Measurements from ENCODE around the gene ARRDC3. TPM values are rescaled to one million over a fixed set of nuclear protein-coding genes. Genes with fewer than 3 reads are reported as not detected.
"Not testable (repeated sequence)": the region's sequence is repeated elsewhere in the genome, so short reads cannot be mapped to it uniquely, and the experiment has no call there.

Gene ARRDC3
- total RNA-seq, 1 experiment from 2014 or later: 33.4 TPM

DNA sequence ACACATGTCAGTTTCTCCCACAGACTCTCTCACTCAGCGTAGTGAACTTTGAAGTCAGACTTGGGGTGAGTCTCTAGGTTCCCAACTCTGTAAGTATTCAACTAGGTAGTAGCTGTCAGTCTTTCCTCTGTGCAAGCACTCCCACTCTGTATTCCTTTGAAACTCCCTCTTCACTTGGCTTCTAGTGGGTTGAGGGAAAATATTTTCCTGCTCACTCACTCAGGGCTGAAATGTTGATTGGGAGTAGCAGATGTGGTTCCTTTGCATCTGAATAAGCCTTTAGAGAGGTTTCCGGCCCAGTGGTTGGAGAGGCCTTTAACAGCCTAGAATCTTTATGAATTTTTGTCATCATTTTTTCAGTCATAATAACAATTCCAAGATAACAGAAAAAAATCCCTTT, 18.1 kb upstream of the ARRDC3 start:
- Histone ChIP-seq H3K4me1 (no peaks in the 10 kb centered on the region), H3K36me3 (no peaks in the 10 kb centered on the region), H3K9me3 (replicated peaks) (no peaks in the 10 kb centered on the region), H3K27me3 (no peaks in the 10 kb centered on the region), H3K4me3 (no peak overlapping the region), H3K27ac (no peak overlapping the region)
- DNase-seq: no peak

DNA sequence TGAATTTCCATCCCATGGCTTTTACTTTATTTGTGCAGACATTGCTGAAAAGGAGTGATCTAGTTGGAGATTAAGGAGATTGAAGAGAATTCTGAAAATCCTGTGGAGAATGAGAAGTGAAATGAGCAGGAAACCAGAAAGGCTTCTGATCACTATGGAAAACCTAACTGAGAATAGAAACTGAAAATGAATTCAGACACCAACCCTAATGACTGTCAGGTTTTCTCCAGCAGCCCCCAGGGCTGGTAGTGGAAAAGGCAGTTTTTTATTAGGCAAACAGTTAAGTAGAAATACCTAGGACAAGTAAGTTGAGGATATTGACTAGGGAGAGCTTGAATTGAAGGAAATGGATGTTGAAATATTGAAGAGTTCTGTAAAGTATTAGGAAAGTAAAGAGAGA, 14.7 kb upstream of the ARRDC3 start:
- no peaks in the 10 kb centered on the region for H3K27me3 ChIP-seq
- no peaks in the 10 kb centered on the region for H3K4me1 ChIP-seq
- H3K4me3 ChIP-seq: no peak overlapping the region
- H3K27ac ChIP-seq: no peak overlapping the region
- DNase-seq: no peak
- no peaks in the 10 kb centered on the region for H3K9me3 ChIP-seq (replicated peaks)
- H3K36me3 ChIP-seq: no peaks in the 10 kb centered on the region

DNA sequence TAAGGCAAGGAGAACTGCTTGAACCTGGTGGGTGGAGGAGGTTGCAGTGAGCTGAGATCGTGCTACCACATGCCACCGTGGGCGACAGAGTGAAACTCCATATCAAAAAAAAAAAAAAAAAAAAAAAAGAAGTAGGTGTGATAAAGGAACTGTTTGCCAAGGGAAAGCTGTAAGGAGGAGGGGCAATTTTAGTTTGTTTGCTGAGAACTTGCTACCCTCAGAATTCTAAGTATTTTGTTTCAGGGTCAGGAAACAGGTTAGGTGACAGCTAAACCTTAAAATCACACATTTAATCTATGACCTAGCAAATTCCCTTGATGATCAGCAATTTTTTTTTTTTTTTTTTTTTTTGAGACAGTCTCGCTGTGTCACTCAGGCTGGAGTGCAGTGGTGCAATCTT, 7.2 kb upstream of the ARRDC3 start:
- no peaks in the 10 kb centered on the region for H3K9me3 ChIP-seq (replicated peaks)
- no peak overlapping the region for H3K27ac ChIP-seq
- H3K4me1 ChIP-seq: no peaks in the 10 kb centered on the region
- H3K4me3 ChIP-seq: no peak overlapping the region
- H3K27me3 ChIP-seq: no peaks in the 10 kb centered on the region
- DNase-seq: no peak
- H3K36me3 ChIP-seq: no peaks in the 10 kb centered on the region

DNA sequence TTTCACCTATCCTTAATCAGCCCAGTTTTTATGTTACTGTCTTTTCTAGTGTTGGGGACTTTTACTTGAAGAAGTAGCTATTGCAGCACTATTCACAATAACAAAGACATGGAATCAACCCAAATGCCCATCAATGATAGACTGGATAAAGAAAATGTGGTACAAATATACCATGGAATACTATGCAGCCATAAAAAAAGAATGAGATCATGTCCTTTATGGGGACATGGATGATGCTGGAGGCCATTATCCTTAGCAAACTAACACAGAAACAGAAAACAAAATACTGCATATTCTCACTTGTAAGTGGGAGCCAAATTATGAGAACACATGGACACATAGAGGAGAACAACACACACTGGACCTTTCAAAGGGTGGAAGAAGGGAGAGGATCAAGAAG, 6.4 kb upstream of the ARRDC3 start:
- DNase-seq, H3K4me1 ChIP-seq: not testable (repeated sequence)

DNA sequence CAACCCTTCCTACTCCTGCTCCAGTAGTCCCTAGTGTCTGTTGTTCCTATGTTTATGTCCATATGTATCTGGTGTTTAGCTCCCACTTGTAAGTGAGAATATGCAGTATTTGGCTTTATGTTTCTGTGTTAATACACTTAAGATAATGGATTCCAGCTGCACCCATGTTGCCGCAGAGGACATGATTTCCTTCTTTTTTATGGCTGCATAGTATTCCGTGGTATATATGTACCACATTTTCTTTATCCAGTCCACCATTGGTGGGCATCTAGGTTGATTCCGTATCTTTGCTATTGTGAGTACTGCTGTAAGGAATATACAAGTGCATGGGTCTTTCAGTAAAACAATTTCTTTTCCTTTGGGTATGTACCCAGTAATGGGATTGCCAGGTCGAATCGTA, 5.2 kb upstream of the ARRDC3 start:
- Histone ChIP-seq H3K36me3 (no peaks in the 10 kb centered on the region), H3K27me3 (no peaks in the 10 kb centered on the region), H3K27ac (no peak overlapping the region), H3K4me1 (no peaks in the 10 kb centered on the region), H3K4me3 (no peak overlapping the region), H3K9me3 (replicated peaks) (no peaks in the 10 kb centered on the region)
- DNase-seq: no peak

More for the DNA sequence above, 6.4 kb upstream of the ARRDC3 start:
- H3K27me3 ChIP-seq; H3K36me3 ChIP-seq; H3K4me3 ChIP-seq; H3K27ac ChIP-seq; H3K9me3 ChIP-seq (replicated peaks): not testable (repeated sequence)

DNA sequence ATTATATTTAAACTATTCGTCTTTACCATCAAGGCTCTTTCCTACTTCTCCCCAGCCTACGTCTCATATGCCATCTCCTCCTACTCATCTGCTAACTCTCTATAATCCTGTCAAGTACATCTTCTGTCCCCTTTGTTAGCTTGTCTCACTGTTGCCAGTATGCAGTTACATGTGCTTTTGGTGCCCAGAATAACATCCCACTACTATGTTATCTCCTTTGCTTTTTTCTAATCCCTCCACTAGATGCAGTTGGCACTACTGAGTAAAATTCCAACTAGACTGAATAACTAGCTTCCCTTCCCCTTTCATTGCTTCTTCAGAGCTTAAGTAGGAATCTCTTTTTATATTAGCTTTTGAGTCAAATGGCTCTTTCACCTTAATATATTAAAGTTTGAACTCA, 3.0 kb upstream of the ARRDC3 start:
- no peak overlapping the region for H3K27ac ChIP-seq
- no peak overlapping the region for H3K4me3 ChIP-seq
- no peaks in the 10 kb centered on the region for H3K27me3 ChIP-seq
- DNase-seq: no peak
- no peaks in the 10 kb centered on the region for H3K36me3 ChIP-seq
- H3K9me3 ChIP-seq (replicated peaks): no peaks in the 10 kb centered on the region
- no peaks in the 10 kb centered on the region for H3K4me1 ChIP-seq

DNA sequence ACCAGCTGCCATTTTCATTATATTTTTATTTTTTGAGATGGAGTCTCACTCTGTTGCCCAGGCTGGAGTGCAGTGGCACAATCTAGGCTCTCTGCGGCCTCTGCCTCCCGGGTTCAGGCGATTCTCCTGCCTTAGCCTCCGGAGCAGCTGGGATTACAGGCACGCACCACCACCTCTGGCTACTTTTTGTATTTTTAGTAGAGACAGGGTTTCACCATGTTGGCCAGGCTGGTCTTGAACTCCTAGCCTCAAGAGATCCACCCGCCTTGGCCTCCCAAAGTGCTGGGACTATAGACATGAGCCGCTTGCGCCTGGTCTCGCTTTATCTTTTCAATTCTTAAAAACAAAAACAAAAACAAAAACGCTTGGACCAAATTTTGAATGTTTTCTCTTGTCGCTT, 2.5 kb upstream of the ARRDC3 start:
- not testable (repeated sequence) for DNase-seq; H3K27ac ChIP-seq; H3K9me3 ChIP-seq (replicated peaks); H3K27me3 ChIP-seq; H3K4me1 ChIP-seq; H3K36me3 ChIP-seq; H3K4me3 ChIP-seq

DNA sequence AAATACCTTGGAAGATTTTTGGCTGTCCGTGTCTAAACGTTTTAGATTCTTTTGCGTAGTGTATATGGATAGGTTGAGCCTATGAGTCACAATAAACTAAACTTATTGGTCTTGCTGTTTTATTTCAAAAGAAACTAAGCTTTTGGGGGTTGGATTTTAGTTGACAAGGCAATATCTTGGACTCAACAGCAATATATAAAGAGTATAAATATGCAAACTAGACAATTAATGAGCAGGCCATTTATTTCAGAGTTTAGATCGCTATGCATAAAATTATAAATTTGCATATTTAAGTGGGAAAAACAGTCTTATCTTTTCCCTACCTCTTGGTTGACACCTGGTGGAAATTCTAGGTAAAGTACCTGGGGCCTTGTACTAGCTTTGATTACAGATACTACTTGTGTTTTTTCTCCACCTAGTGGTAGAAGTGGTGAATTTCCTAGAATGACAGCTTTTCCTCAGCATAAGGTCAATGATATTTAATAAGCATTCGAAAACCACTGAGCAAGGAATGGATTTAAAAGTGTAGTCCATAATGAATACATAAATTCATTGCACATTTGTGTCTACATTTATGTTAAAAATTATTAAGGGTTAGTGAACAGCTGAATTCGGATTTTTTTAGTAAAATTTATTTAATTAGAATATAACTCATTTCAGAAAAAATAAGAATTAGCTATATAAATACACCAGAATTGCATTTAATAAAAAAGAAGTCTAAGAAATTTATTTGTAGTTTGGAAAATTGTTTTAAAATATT, 1.7 kb upstream of the ARRDC3 start:
- no peaks in the 10 kb centered on the region for H3K36me3 ChIP-seq
- no peaks in the 10 kb centered on the region for H3K27me3 ChIP-seq
- no peak overlapping the region; the same call in 1 of the 2 replicates for H3K27ac ChIP-seq
- H3K4me1 ChIP-seq: no peaks in the 10 kb centered on the region
- no peaks in the 10 kb centered on the region for H3K9me3 ChIP-seq (replicated peaks)
- H3K4me3 ChIP-seq: peak overlapping the region; percentile 81
- DNase-seq: peak; percentile 66 to 92

DNA sequence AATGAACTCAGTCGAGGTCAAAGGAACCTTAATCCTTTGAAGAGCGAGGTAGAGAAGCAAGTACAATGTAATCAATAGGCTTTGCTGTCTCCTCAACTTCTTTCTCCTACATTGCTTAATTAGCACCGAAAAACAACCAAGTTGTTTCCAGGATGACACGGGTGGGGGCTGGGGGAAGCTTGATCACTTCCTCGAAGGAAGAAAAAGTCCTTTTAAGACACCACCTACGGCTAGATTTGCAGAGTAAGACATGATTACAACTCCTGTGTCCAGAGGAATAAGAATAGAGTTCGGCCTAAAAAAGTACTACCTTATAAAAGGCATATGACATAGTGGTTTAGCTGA, 811 bp upstream of the ARRDC3 start:
- Histone ChIP-seq H3K27me3 (no peaks in the 10 kb centered on the region), H3K36me3 (no peaks in the 10 kb centered on the region), H3K27ac (peak overlapping the region; percentile 28; the same call in 1 of the 2 replicates), H3K9me3 (replicated peaks) (no peaks in the 10 kb centered on the region), H3K4me3 (peak overlapping the region; percentile 81), H3K4me1 (no peaks in the 10 kb centered on the region)
- DNase-seq: no peak

DNA sequence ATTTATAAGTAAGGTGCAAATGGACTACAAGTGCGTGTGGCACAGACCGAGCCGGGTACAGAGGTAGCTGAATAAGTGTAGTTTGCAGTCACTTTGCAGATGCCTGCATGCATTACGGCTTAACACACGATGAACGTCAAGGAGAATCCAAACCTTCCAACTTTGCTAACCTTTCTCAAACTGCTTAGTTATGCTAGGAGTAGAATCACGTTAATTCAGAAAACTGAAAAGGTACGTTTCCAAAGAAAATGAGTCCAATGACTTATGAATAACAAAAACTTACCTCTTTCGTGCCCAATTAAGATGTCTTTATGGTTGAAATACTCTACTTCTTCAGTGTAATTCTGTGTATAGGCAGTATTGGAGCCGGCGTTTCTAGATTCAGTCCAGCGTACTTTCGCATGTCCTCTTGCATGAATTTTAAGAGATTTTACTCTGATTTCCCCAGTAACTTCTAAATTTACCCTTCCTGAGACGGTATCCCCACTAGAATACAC, 539 bp downstream of the ARRDC3 start:
- peak overlapping the region; percentile 81 for H3K4me3 ChIP-seq
- no peaks in the 10 kb centered on the region for H3K9me3 ChIP-seq (replicated peaks)
- no peaks in the 10 kb centered on the region for H3K27me3 ChIP-seq
- peak; percentile 41 to 64 for DNase-seq
- H3K4me1 ChIP-seq: peaks cover 4% of the 10 kb centered on the region
- H3K27ac ChIP-seq: peak overlapping the region; percentile 98
- H3K36me3 ChIP-seq: peaks cover 9% of the 10 kb centered on the region

DNA sequence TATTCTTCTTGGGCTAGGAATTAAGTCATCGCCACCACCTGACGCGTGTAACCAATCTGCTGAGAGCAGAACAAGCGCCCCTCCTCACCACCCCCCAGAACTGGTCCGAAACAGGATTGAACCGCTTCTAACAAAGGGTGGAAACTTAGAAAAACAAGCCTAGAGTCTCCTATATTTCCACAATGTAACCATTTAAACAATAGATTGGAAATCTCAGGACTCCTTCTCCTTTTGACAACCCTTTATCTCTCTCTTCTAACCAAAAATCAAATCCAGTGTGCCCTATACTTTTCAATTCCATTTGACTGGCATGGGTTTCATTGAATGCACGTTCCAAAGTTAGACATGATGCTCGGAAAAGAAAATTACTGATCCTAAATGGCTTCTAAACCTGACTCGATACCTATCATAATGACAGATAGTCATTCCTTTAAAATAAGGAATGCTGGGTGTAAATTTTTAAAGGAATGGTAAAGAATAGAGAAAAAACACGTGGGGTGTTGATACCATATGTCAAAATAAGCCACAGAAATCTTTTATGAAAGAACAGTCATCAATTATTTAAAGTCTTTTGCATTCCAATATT, 1.2 kb downstream of the ARRDC3 start:
- peak; percentile 70 to 72 for DNase-seq
- Histone ChIP-seq H3K4me3 (peak overlapping the region; percentile 81), H3K9me3 (replicated peaks) (no peaks in the 10 kb centered on the region), H3K4me1 (peaks cover 4% of the 10 kb centered on the region), H3K27me3 (no peaks in the 10 kb centered on the region), H3K36me3 (peaks cover 16% of the 10 kb centered on the region), H3K27ac (peak overlapping the region; percentile 98)

DNA sequence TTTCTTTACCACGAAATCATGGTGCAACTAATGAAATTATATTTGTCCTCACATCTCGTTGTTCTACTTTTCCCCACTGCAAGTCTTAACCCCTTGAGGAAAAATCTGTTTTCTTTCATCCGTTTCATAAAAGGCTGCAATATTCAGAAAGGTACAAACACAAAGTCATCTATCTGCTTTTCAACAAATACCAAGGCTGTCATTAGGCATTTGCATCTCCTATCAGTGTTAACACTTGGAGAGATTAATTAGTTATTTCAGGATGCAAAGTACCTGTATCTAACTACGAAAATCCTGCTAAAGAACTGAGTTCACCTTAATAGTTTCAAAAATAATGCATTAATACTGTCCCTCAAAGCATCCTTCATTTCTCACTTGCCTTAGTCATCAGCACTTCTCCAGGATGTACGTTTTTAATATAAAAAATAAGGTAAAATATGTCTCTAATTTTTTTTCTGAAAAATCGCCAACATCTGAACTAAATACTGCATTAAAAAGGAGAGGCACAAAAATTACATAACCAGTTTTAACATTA, 1.8 kb downstream of the ARRDC3 start:
- Histone ChIP-seq H3K4me1 (peaks cover 4% of the 10 kb centered on the region), H3K27me3 (no peaks in the 10 kb centered on the region), H3K36me3 (peaks cover 21% of the 10 kb centered on the region), H3K4me3 (peak overlapping the region; percentile 81), H3K9me3 (replicated peaks) (no peaks in the 10 kb centered on the region), H3K27ac (peak overlapping the region; percentile 98; the same call in 1 of the 2 replicates)
- no peak for DNase-seq

DNA sequence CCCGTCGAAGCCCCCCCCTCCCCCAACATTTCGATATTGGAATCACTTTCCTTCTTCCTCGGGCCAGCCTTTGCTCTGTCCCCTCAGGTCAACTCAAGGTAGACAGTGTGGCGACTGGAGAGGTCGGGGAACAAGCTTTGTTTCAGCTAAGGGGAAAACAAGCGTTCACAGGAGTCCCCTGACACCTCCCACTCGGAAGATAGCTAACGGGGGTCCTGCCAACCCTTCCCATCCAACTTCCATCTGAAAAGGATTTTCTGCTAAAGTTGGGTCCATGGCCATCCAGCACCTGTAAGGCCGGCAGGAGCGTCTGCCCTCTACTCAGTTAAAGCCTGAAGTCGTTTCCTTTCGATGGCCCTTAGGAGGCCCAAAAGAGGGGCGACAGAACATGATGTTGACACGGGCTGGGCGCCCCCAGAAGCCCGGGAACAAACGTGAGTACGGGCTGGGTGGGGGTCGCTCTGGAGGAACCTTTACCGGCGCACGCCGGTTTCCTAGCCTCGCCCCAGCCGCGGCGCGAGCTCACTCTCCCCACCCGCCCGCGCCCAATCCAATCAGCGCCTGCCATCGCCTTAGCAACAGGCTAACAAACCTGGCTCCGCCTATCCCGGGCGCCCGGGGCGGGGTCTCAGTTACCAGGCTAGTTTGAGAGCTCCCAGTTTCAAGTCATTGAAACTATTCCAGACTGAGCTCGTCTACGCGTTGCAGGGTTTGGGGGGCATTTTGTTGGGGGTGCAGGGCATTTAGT, 2.5 kb downstream of the ARRDC3 start:
- peaks cover 27% of the 10 kb centered on the region for H3K36me3 ChIP-seq
- H3K4me3 ChIP-seq: peak overlapping the region; percentile 81
- H3K9me3 ChIP-seq (replicated peaks): no peaks in the 10 kb centered on the region
- peaks cover 4% of the 10 kb centered on the region for H3K4me1 ChIP-seq
- H3K27me3 ChIP-seq: no peaks in the 10 kb centered on the region
- peak overlapping the region; percentile 98 for H3K27ac ChIP-seq
- DNase-seq: peak; percentile 97 to 98

DNA sequence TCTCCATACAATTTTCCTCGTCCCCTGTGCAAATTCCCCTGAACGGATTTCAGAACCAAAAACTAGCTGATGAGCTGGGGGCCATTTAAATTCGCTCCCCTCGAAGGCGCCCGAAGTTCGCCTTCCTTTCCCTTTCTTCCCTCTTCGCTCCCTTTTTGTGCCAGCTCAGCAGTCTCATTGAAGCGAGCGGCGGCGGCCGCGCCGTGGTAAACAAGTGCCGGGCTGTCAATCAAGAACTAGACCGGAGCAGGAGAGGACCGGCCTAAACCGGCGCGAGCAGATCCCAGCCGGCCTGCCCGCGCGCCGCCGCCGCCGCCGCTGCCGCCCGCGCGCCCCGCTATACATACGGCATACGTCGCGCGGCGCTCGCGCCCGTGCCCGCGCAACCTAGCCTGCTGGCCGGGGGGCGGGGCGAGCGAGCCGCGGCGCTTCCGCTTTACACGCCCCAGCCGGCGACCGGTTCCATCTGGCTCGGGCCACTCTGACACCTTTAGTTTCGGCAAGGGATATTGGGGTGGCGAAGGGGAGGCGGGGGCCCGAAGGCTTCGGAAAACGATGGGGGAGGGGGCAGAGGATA, 3.1 kb downstream of the ARRDC3 start:
- Histone ChIP-seq H3K4me1 (peaks cover 6% of the 10 kb centered on the region), H3K27me3 (no peaks in the 10 kb centered on the region), H3K9me3 (replicated peaks) (no peaks in the 10 kb centered on the region), H3K4me3 (peak overlapping the region; percentile 81), H3K36me3 (peaks cover 32% of the 10 kb centered on the region), H3K27ac (peak overlapping the region; percentile 98)
- DNase-seq: peak; percentile 95 to 96

Measured in SJCRH30 (cell line).